HG02973 (cell line): ENCODE data around the gene MAP3K4.

Experiments used
- ATAC-seq: cut with Tn5 transposase; IDR thresholded peaks from one replicate; pipeline ENCODE4 v1.9.1; 2021; ENCODE audit warnings: moderate library complexity; ENCODE audit not compliant: unreplicated experiment

The MAP3K4 gene

GRCh38 chr6:160991406-160992060 is at the start of gene MAP3K4:
TSS of gene MAP3K4 (plus strand) at chr6:160991769. CDS start at chr6:160991932, 163 bp downstream.
- peak; percentile 60 for ATAC-seq

- ATAC-seq, result no peak
Observed at GRCh38 chr6:160943997-160944396, 47.6 kb upstream of the MAP3K4 start.

GRCh38 chr6:160945516-160946177 is 45.9 kb upstream of the MAP3K4 start:
- ATAC-seq, result no peak

GRCh38 chr6:160949531-160949930 is 42.0 kb upstream of the MAP3K4 start:
- ATAC-seq, result no peak

- no peak for ATAC-seq
Observed at GRCh38 chr6:160950507-160950906, 41.1 kb upstream of the MAP3K4 start.

- ATAC-seq, result no peak
Observed at GRCh38 chr6:160951187-160952030, 40.2 kb upstream of the MAP3K4 start.

GRCh38 chr6:160952633-160953281 is 38.8 kb upstream of the MAP3K4 start:
- no peak for ATAC-seq

- no peak for ATAC-seq
Observed at GRCh38 chr6:160955508-160956295, 35.9 kb upstream of the MAP3K4 start.

GRCh38 chr6:160956300-160957035 is 35.1 kb upstream of the MAP3K4 start:
- no peak for ATAC-seq

- no peak for ATAC-seq
Observed at GRCh38 chr6:160959726-160960435, 31.7 kb upstream of the MAP3K4 start.

- no peak for ATAC-seq
Observed at GRCh38 chr6:160960839-160961238, 30.7 kb upstream of the MAP3K4 start.

GRCh38 chr6:160962835-160963623 is 28.5 kb upstream of the MAP3K4 start:
- ATAC-seq, result no peak

GRCh38 chr6:160963651-160964050 is 27.9 kb upstream of the MAP3K4 start:
- no peak for ATAC-seq

- no peak for ATAC-seq
Observed at GRCh38 chr6:160965893-160966292, 25.7 kb upstream of the MAP3K4 start.

- ATAC-seq, result no peak
Observed at GRCh38 chr6:160966493-160967229, 24.9 kb upstream of the MAP3K4 start.

- ATAC-seq, result no peak
Observed at GRCh38 chr6:160967351-160967750, 24.2 kb upstream of the MAP3K4 start.

- no peak for ATAC-seq
Observed at GRCh38 chr6:160967833-160968232, 23.7 kb upstream of the MAP3K4 start.

- no peak for ATAC-seq
Observed at GRCh38 chr6:160971171-160971570, 20.4 kb upstream of the MAP3K4 start.
